Measurements from ENCODE around the gene PLA2G5.

- TF ChIP-seq CTCF (IDR thresholded peaks at IDR 0.05), result no peak
- no peak for TF ChIP-seq POLR2A (IDR thresholded peaks at IDR 0.05)
Measured at GRCh38 chr1:20032425-20032824, 37.6 kb upstream of the PLA2G5 start.

All from lower leg skin (tissue), 3 donors.